Body of pancreas (tissue), 4 donors: ENCODE data around the gene IFNK. TPM values are rescaled to one million over a fixed set of nuclear protein-coding genes. Genes with fewer than 3 reads are reported as not detected.

Source experiments
- ATAC-seq: fragments of 150-250 bp; one replicate; pipeline ENCODE4 v1.9.1; 2016
- DNase-seq, 4 donors: peaks; one replicate each; pipeline ENCODE4 v3.0.0-alpha.2; 2019
- H3K27ac ChIP-seq, 4 donors: fragments of 200-600 bp; sonication (generic); 1 replicate in 3 of 4; 2 replicates in 1 of 4; pipeline versions ENCODE4 v1.5.1 to v1.6.1; 2016 to 2019; ENCODE audit warnings: mild to moderate bottlenecking in 1 of 4, mixed read lengths in 1 of 4, moderate library complexity in 1 of 4
- H3K27me3 ChIP-seq, 2 donors: fragments of 200-600 bp; sonication (generic); one replicate each; pipeline ENCODE4 v1.6.0; 2016; ENCODE audit warnings: mild to moderate bottlenecking in 1 of 2
- H3K36me3 ChIP-seq, 2 donors: fragments of 200-600 bp; sonication (generic); replicated peaks in 1 of 2; 2 replicates each; pipeline ENCODE4 v1.5.1; 2016; ENCODE audit warnings: low read depth in 2 of 2; ENCODE audit not compliant: insufficient read depth in 1 of 2
- H3K4me1 ChIP-seq: fragments of 200-600 bp; sonication (generic); one replicate; pipeline ENCODE4 v1.6.0; 2016
- H3K4me3 ChIP-seq, 2 donors: fragments of 200-600 bp; sonication (generic); 1 replicate in 1 of 2; 2 replicates in 1 of 2; pipeline ENCODE4 v1.5.1; 2016 to 2019
- H3K9me3 ChIP-seq, 3 donors: fragments of 200-600 bp; sonication (generic); 1 replicate in 2 of 3; 2 replicates in 1 of 3; pipeline ENCODE4 v1.5.1; 2016
- POLR2A ChIP-seq, 3 donors: fragments of 450-650 bp; IDR thresholded peaks; one replicate each; pipeline ENCODE4 v1.6.1; 2016; ENCODE audit warnings: antibody characterized with exemption in 3 of 3, mild to moderate bottlenecking in 2 of 3
- WGBS, 2 donors: methylation state at CpG; one replicate each; pipeline ENCODE4 v1.1.5; 2017; 5-methylcytosine and 5-hydroxymethylcytosine counted together
- intact Hi-C: fragments of 100-400 bp; cut with DNase I; formaldehyde crosslinking; loops from one replicate; pipeline ENCODE4 v1.15.1; 2023
- total RNA-seq, 2 donors: library from RNA; depleted of rRNA; stranded (reverse); fragments of >200 nt; gene quantifications; one replicate each; pipeline ENCODE4 v1.1.0, GENCODE V29; 2016
- TF ChIP-seq, protein P1 (sequence below), 7 experiments: fragments of 450-650 bp in 4 of 7; fragments of 200-600 bp in 3 of 7; sonication (generic) in 3 of 7; IDR thresholded peaks; one replicate each; pipeline ENCODE4 v1.5.1; 2016 to 2019; ENCODE audit warnings: antibody characterized with exemption in 7 of 7

IFNK gene
- total RNA-seq, 2 donors from 2014 or later = not detected

DNA sequence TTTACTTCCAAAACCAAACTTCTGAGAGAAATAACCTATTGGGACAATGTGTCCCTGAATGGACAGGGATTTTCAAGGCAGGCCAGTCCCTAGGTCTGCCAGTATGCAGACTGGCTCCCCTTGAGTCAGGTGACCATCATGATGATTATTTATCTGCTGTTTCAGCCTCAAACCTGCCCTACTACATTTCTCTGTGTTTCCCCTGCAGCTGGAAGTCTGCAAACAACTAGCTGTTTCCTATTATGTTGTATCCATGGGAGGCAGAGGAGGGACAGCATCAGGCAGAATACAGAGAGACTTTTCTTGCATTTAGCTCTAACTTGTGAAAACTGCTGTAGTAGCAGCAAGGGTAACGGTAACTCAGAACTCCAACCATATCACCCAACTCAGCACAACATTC is 36.2 kb upstream of the IFNK start:
- H3K27ac ChIP-seq = no peak overlapping the region
- no peak for ATAC-seq
- no peaks in the 10 kb centered on the region for H3K36me3 ChIP-seq
- H3K27me3 ChIP-seq = no peaks in the 10 kb centered on the region
- H3K4me1 ChIP-seq = no peaks in the 10 kb centered on the region
- TF ChIP-seq, protein P1, sequence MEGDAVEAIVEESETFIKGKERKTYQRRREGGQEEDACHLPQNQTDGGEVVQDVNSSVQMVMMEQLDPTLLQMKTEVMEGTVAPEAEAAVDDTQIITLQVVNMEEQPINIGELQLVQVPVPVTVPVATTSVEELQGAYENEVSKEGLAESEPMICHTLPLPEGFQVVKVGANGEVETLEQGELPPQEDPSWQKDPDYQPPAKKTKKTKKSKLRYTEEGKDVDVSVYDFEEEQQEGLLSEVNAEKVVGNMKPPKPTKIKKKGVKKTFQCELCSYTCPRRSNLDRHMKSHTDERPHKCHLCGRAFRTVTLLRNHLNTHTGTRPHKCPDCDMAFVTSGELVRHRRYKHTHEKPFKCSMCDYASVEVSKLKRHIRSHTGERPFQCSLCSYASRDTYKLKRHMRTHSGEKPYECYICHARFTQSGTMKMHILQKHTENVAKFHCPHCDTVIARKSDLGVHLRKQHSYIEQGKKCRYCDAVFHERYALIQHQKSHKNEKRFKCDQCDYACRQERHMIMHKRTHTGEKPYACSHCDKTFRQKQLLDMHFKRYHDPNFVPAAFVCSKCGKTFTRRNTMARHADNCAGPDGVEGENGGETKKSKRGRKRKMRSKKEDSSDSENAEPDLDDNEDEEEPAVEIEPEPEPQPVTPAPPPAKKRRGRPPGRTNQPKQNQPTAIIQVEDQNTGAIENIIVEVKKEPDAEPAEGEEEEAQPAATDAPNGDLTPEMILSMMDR (IDR thresholded peaks at IDR 0.05) = no peak
- TF ChIP-seq POLR2A (IDR thresholded peaks at IDR 0.05) = no peak
- WGBS, 2 donors = 100% methylated on average over 1 of the region's 1 CpG
- intact Hi-C loops = no loop called here
- no peak overlapping the region for H3K4me3 ChIP-seq
- H3K9me3 ChIP-seq = no peaks in the 10 kb centered on the region
- DNase-seq = no peak

DNA sequence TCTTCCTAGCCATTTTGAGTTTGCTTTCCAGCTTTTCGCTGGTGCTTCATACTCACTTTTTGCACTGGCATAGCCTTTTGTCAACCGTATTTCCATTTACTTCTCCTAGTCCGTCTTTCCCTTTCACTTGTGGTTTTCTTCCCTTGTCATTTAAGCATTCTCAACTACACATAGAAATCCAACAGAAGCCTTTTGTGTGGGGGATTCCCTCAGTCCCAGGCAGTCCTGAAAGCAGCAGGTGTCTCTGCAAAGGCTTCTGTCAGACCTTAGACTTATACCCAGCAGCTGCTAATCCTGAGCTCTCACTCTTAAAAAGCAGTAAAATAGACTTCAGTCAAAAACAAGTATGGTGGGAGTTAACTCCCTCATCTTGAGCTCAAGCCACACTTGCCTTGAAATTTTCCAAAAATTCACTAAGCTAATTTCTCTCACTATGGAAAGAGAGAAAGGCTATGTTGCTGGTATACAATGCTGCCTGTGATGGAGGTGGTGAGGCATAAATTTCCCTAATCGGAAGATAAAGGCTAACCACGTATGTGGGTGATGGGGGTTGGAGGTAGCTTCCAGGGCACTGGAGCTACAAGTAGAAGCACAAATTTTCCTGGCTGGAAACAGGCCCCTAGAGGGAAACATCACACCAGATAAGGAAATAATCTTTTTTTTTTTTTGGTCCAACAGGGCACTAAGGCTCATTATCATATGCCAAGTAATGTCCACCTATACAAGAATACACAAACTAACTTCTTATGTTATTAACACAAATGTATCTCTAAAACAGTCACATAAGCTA is 34.8 kb upstream of the IFNK start:
- no peak for DNase-seq
- H3K4me3 ChIP-seq = no peak overlapping the region
- intact Hi-C loops = no loop called here
- H3K9me3 ChIP-seq = no peaks in the 10 kb centered on the region
- no peaks in the 10 kb centered on the region for H3K36me3 ChIP-seq
- H3K4me1 ChIP-seq = no peaks in the 10 kb centered on the region
- TF ChIP-seq, protein P1 (IDR thresholded peaks at IDR 0.05) = no peak
- TF ChIP-seq POLR2A (IDR thresholded peaks at IDR 0.05) = no peak
- ATAC-seq = no peak
- no peaks in the 10 kb centered on the region for H3K27me3 ChIP-seq
- H3K27ac ChIP-seq = no peak overlapping the region
- 92 to 93% methylated on average over 5 of the region's 5 CpGs for WGBS, 2 donors

DNA sequence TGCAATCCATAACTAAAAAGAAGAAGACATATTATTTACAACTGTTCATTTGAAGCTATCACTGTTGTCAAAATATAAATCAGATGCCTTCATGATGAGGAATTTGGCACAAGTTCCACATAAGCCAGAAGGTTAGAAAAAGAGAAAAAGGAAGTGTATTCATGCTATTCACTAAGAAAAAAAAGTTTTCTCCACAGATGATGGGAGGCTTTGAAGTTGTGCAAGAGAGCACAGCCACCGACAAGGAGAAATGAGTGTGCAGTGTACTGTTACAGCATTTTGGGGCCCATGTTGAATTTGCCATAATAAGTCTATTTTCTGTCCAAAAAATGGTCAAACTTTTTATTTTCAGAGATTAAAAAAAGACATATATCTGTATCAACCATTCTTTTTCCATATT is 32.9 kb upstream of the IFNK start:
- no peaks in the 10 kb centered on the region for H3K9me3 ChIP-seq
- no peaks in the 10 kb centered on the region for H3K4me1 ChIP-seq
- H3K4me3 ChIP-seq = no peak overlapping the region
- ATAC-seq (no peak), DNase-seq (peak in 1 of 4 donors; percentile 36)
- no peaks in the 10 kb centered on the region for H3K27me3 ChIP-seq
- intact Hi-C loops = no loop called here
- WGBS, 2 donors = 59 to 81% methylated on average over 1 of the region's 1 CpG
- TF ChIP-seq, protein P1 (IDR thresholded peaks at IDR 0.05) = no peak
- no peak for TF ChIP-seq POLR2A (IDR thresholded peaks at IDR 0.05)
- H3K27ac ChIP-seq = no peak overlapping the region
- no peaks in the 10 kb centered on the region for H3K36me3 ChIP-seq

DNA sequence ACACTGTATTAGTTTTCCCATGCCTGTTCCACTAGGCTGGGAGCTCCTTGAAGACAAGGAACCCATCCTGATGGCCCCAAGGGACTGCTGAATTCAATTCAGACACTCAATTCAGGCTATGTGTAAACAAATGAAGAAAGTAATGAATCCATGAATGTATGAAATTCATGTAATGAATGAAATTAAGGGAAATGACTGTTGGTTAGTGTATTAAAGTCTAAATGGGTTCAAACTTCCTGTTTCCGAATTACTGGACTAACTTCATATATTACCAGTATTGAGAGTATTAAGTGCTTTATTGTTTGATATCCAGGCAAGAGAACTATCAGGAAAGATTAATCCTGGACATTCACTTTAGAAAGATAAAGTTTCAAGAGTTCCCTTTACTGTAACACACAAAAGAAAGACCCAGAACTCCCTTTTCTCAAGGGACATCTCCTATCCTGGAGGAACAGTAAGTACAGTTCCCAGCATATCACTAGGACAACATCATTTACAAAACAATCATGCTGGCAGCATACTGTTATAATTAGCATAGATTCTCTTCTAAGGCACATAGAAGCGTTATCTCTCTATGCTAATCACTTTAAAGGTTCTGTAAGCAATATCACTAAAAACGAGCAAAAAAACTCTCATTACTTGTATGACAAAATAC is 28.5 kb upstream of the IFNK start:
- TF ChIP-seq, protein P1 (IDR thresholded peaks at IDR 0.05) = no peak
- no peak for TF ChIP-seq POLR2A (IDR thresholded peaks at IDR 0.05)
- WGBS, 2 donors = 61 to 64% methylated on average over 3 of the region's 3 CpGs
- ATAC-seq (no peak), DNase-seq (no peak)
- Histone ChIP-seq H3K27ac (no peak overlapping the region), H3K4me3 (no peak overlapping the region), H3K36me3 (no peaks in the 10 kb centered on the region), H3K9me3 (no peaks in the 10 kb centered on the region), H3K27me3 (no peaks in the 10 kb centered on the region), H3K4me1 (peaks cover 6% of the 10 kb centered on the region)
- intact Hi-C loops = no loop called here
